Retinal pigment epithelial cell (primary cell): ENCODE results near the gene SATB2.

ENCODE experiments used
- DNase-seq: peaks from one replicate; pipeline ENCODE4 v3.0.0-alpha.2; 2010; ENCODE audit warnings: low read depth
- H3K4me3 ChIP-seq: 2 replicates; pipeline ENCODE4 v1.5.1; 2011; ENCODE audit warnings: mild to moderate bottlenecking, low read length, control low read depth, moderate library complexity
- CTCF ChIP-seq: conservative IDR thresholded peaks from 2 replicates; pipeline ENCODE4 v1.5.1; 2011; ENCODE audit warnings: low read depth, low read length, control low read depth, inconsistent platforms

Gene SATB2

GRCh38 chr2:199381531-199381930 lies 76.2 kb downstream of the SATB2 start:
- H3K4me3 ChIP-seq = no peak overlapping the region
- no peak for TF ChIP-seq CTCF

GRCh38 chr2:199378948-199379650 lies 78.6 kb downstream of the SATB2 start:
- TF ChIP-seq CTCF = no peak
- H3K4me3 ChIP-seq = no peak overlapping the region
- DNase-seq = no peak

More at GRCh38 chr2:199381531-199381930, 76.2 kb downstream of the SATB2 start:
- no peak for DNase-seq

GRCh38 chr2:199370150-199370780 lies 87.5 kb downstream of the SATB2 start:
- H3K4me3 ChIP-seq = no peak overlapping the region
- no peak for TF ChIP-seq CTCF
- no peak for DNase-seq

GRCh38 chr2:199366406-199366805 lies 91.3 kb downstream of the SATB2 start:
- H3K4me3 ChIP-seq = no peak overlapping the region
- no peak for TF ChIP-seq CTCF
- no peak for DNase-seq

- DNase-seq = no peak
- no peak for TF ChIP-seq CTCF
- no peak overlapping the region for H3K4me3 ChIP-seq
Observed at GRCh38 chr2:199364153-199364552, 93.6 kb downstream of the SATB2 start.

- H3K4me3 ChIP-seq = no peak overlapping the region
- DNase-seq = no peak
- TF ChIP-seq CTCF = no peak
Observed at GRCh38 chr2:199356412-199356811, 101.3 kb downstream of the SATB2 start.

GRCh38 chr2:199348871-199349270 lies 108.9 kb downstream of the SATB2 start:
- H3K4me3 ChIP-seq = no peak overlapping the region
- no peak for DNase-seq
- TF ChIP-seq CTCF = no peak
